Mesenchymal stem cell (in vitro differentiated cells and primary cell): ENCODE measurements around the gene TRAF2.

Source experiments
- DNase-seq: peaks from one replicate; pipeline ENCODE4 v3.0.0-alpha.2; 2013
- H2AFZ ChIP-seq: one replicate; pipeline ENCODE4 v1.6.1; 2013; ENCODE audit warnings: low read depth, mild to moderate bottlenecking, control low read depth, inconsistent platforms, low read length, moderate library complexity
- H2AK5ac ChIP-seq: 2 replicates; pipeline ENCODE4 v1.6.1; 2013; ENCODE audit warnings: low read length, moderate library complexity, mild to moderate bottlenecking, inconsistent platforms; ENCODE audit not compliant: severe bottlenecking
- H2BK120ac ChIP-seq: one replicate; pipeline ENCODE4 v1.6.1; 2013; ENCODE audit warnings: low read depth, mild to moderate bottlenecking, inconsistent platforms, low read length, moderate library complexity
- H2BK12ac ChIP-seq, 2 experiments: one replicate each; pipeline ENCODE4 v1.6.1; 2013; ENCODE audit warnings: inconsistent platforms in 2 of 2, low read length in 2 of 2, mild to moderate bottlenecking in 2 of 2, moderate library complexity in 2 of 2, control low read depth in 1 of 2
- H2BK15ac ChIP-seq: one replicate; pipeline ENCODE4 v1.6.1; 2013; ENCODE audit warnings: mild to moderate bottlenecking, low read depth, inconsistent platforms; ENCODE audit not compliant: poor library complexity, severe bottlenecking
- H2BK5ac ChIP-seq: 2 replicates; pipeline ENCODE4 v1.6.1; 2013; ENCODE audit warnings: low read depth, mild to moderate bottlenecking, low read length, control low read depth, inconsistent platforms; ENCODE audit not compliant: poor library complexity, severe bottlenecking
- H3K14ac ChIP-seq, 2 experiments: one replicate each; pipeline ENCODE4 v1.6.1; 2013; ENCODE audit warnings: inconsistent platforms in 2 of 2, low read length in 2 of 2, control low read depth in 1 of 2, mild to moderate bottlenecking in 1 of 2, moderate library complexity in 1 of 2
- H3K18ac ChIP-seq, 2 experiments: one replicate each; pipeline ENCODE4 v1.6.1; 2013; ENCODE audit warnings: inconsistent platforms in 2 of 2, low read length in 2 of 2, control low read depth in 1 of 2, low read depth in 1 of 2, mild to moderate bottlenecking in 1 of 2
- H3K23ac ChIP-seq, 2 experiments: one replicate each; pipeline ENCODE4 v1.6.1; 2013; ENCODE audit warnings: inconsistent platforms in 2 of 2, low read length in 2 of 2, mild to moderate bottlenecking in 2 of 2, moderate library complexity in 2 of 2, control low read depth in 1 of 2
- H3K27ac ChIP-seq: 2 replicates; pipeline ENCODE4 v1.5.1; 2013; ENCODE audit warnings: mild to moderate bottlenecking, moderate library complexity, low read length, control low read depth, inconsistent platforms; ENCODE audit not compliant: poor library complexity, severe bottlenecking
- H3K27me3 ChIP-seq, 2 experiments: 2 replicates each; pipeline versions ENCODE4 v1.6.1 to v1.7.0; 2013; ENCODE audit warnings: low read length in 2 of 2, mild to moderate bottlenecking in 2 of 2, moderate library complexity in 2 of 2, control low read depth in 1 of 2, inconsistent platforms in 1 of 2; ENCODE audit not compliant: control insufficient read depth in 1 of 2, insufficient read depth in 1 of 2
- H3K36me3 ChIP-seq, 2 experiments: 2 replicates each; pipeline versions ENCODE4 v1.6.1 to v1.7.0; 2013; ENCODE audit warnings: low read length in 2 of 2, control low read depth in 1 of 2, inconsistent platforms in 1 of 2, low read depth in 1 of 2, mild to moderate bottlenecking in 1 of 2; ENCODE audit not compliant: insufficient read depth in 2 of 2, control insufficient read depth in 1 of 2
- H3K4ac ChIP-seq, 2 experiments: one replicate each; pipeline ENCODE4 v1.6.1; 2013; ENCODE audit warnings: inconsistent platforms in 2 of 2, low read length in 2 of 2, mild to moderate bottlenecking in 2 of 2, moderate library complexity in 2 of 2, control low read depth in 1 of 2, low read depth in 1 of 2
- H3K4me1 ChIP-seq: 2 replicates; pipeline ENCODE4 v1.6.1; 2013; ENCODE audit warnings: low read depth, low read length, control low read depth; ENCODE audit not compliant: control insufficient read depth, insufficient read depth
- H3K4me2 ChIP-seq: 2 replicates; pipeline ENCODE4 v1.6.1; 2013; ENCODE audit warnings: low read length, mild to moderate bottlenecking, inconsistent platforms; ENCODE audit not compliant: poor library complexity, severe bottlenecking
- H3K4me3 ChIP-seq, 2 experiments: 2 replicates each; pipeline versions ENCODE4 v1.5.1 to v1.7.0; 2013; ENCODE audit warnings: low read length in 2 of 2, mild to moderate bottlenecking in 2 of 2, control low read depth in 1 of 2, low read depth in 1 of 2; ENCODE audit not compliant: insufficient read depth in 1 of 2
- H3K79me1 ChIP-seq: replicated peaks from 2 replicates; pipeline ENCODE4 v1.6.1; 2013; ENCODE audit warnings: mild to moderate bottlenecking, control low read depth, low read length, inconsistent platforms; ENCODE audit not compliant: poor library complexity, severe bottlenecking
- H3K9ac ChIP-seq: 2 replicates; pipeline ENCODE4 v1.7.0; 2013; ENCODE audit warnings: mild to moderate bottlenecking, low read length, moderate library complexity
- H3K9me3 ChIP-seq: 2 replicates; pipeline ENCODE4 v1.7.0; 2013; ENCODE audit warnings: mild to moderate bottlenecking, low read length; ENCODE audit not compliant: control insufficient read depth
- H4K8ac ChIP-seq: one replicate; pipeline ENCODE4 v1.6.1; 2013; ENCODE audit warnings: inconsistent platforms, mild to moderate bottlenecking, low read length, moderate library complexity
- H4K91ac ChIP-seq: one replicate; pipeline ENCODE4 v1.6.1; 2013; ENCODE audit warnings: mild to moderate bottlenecking, low read length, inconsistent platforms
- WGBS: methylation state at CpG from one replicate; pipeline ENCODE4 v1.1.7; 2013; ENCODE audit warnings: mixed read lengths; 5-methylcytosine and 5-hydroxymethylcytosine counted together

TRAF2 gene

DNA sequence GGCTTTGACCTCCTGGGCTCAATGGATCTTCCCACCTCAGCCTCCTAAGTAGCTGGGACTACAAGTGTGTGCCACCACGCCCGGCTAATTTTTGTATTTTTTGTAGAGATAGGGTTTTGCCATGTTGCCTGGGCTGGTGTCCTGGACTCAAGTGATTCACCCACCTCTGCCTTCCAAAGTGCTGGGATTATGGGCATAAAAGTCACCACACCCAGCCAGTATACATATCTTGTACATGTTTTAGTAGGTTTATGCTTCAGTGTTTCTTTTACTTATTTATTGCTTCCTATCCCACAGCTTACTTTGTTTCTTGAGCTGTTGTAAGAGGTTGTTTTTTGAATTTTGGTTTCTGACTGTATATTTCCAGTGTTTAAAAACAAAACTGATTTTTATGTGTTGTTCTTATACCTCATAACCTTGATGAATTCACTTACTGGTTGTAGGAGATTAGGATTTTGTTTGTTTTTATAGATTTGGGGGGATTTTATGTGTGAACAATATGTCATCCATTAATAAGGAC is 45.4 kb downstream of the TRAF2 start:
- Histone ChIP-seq H3K4me3 (no peak overlapping the region), H3K18ac (no peak overlapping the region), H3K23ac (no peak overlapping the region), H3K27ac (no peak overlapping the region), H3K9ac (peak overlapping the region; percentile 11), H2AFZ (no peak overlapping the region), H3K36me3 (peaks cover 4 to 19% of the 10 kb centered on the region in 2 experiments), H4K8ac (no peak overlapping the region), H4K91ac (no peak overlapping the region), H3K27me3 (no peaks in the 10 kb centered on the region), H3K9me3 (no peaks in the 10 kb centered on the region), H2BK12ac (no peak overlapping the region), H3K4me2 (no peak overlapping the region), H2BK5ac (no peak overlapping the region), H3K79me1 (peaks cover 11% of the 10 kb centered on the region), H2BK120ac (no peak overlapping the region), H3K4me1 (peaks cover 3% of the 10 kb centered on the region), H2BK15ac (no peak overlapping the region), H2AK5ac (no peak overlapping the region), H3K14ac (no peak overlapping the region), H3K4ac (no peak overlapping the region)
- WGBS = no CpG with 5 or more reads among the region's 2 CpGs
- DNase-seq = no peak

DNA sequence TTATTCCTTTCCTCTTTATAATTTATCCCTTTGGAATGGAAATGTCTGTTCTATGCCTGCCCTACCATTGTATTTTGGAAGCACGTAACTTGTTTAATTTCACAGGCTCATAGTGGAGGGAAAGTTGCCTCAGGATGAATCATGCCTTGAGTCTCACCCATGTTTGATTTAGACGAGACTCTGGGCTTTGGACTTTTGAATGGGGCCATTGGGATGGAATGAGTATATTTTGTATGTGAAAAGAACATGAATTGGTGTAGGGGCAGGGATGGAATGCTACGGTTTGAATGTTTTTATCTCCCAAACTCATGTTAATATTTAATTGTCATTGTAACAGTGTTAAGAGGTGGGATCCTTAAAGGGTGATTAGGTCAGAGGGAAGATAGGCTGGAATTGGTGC is 48.0 kb downstream of the TRAF2 start:
- no peak overlapping the region for H3K4ac ChIP-seq

DNA sequence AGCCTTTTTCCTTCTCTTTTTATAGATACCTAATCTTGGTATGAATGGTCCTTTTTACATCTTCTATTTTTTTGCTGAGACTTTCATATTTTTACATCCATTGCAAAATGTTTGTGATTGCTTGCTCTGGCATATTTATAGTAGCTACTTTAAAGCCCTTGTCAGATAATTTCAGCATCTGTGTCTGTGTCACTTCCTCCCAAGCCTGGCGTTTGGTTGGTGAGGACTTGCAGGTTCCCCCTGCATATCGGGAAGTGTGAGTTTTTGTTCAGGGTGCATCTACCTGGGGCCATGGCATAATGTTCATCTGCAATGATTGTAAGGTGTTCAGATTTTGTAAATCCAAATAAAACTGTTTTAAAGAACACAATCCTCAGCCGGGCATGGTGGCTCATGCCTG is 49.3 kb downstream of the TRAF2 start:
- Histone ChIP-seq H2BK5ac (no peak overlapping the region), H4K91ac (no peak overlapping the region), H3K4ac (no peak overlapping the region)

More for the DNA sequence above, 48.0 kb downstream of the TRAF2 start:
- Histone ChIP-seq H3K79me1 (peaks cover 18% of the 10 kb centered on the region), H3K9me3 (no peaks in the 10 kb centered on the region), H3K23ac (no peak overlapping the region), H2BK120ac (no peak overlapping the region), H3K14ac (no peak overlapping the region), H3K27me3 (no peaks in the 10 kb centered on the region), H4K91ac (no peak overlapping the region), H3K4me3 (no peak overlapping the region), H2AK5ac (no peak overlapping the region), H3K18ac (no peak overlapping the region), H3K4me2 (no peak overlapping the region), H4K8ac (no peak overlapping the region), H3K27ac (no peak overlapping the region), H2BK15ac (no peak overlapping the region), H2AFZ (no peak overlapping the region), H3K4me1 (no peaks in the 10 kb centered on the region), H2BK12ac (no peak overlapping the region), H3K9ac (no peak overlapping the region), H2BK5ac (no peak overlapping the region), H3K36me3 (peaks cover 4 to 17% of the 10 kb centered on the region in 2 experiments)
- WGBS = 95% methylated on average over 2 of the region's 3 CpGs
- DNase-seq = no peak

DNA sequence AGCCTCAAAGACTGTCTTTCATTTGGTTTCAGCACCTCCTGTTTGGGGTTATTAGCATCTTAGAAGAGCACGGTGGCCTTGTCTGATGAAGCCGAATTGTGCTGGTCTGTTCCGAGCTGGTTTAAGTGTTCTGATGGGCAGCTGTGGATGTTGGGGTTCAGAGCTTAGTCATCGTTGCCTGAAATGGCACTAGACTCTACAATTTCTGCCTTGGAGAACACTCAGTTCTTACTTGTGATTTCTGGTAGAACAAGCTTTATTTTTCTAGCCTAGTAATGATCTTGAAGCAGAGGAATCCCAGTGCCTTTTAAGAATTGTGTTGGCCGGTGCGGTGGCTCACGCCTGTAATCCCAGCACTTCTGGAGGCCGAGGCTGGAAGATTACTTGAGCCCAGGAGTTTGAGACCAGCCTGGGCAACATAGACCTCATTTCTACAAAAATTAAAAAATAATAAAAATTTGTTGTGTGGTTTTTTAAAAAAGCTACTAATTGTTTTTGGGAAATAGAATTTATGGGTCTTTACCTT is 50.4 kb downstream of the TRAF2 start:
- Histone ChIP-seq H4K91ac (no peak overlapping the region), H2BK120ac (no peak overlapping the region), H3K27me3 (no peaks in the 10 kb centered on the region), H3K4ac (no peak overlapping the region), H3K14ac (no peak overlapping the region), H2BK5ac (no peak overlapping the region), H4K8ac (no peak overlapping the region), H3K4me1 (peaks cover 2% of the 10 kb centered on the region), H3K27ac (no peak overlapping the region), H3K9ac (no peak overlapping the region), H3K23ac (no peak overlapping the region), H3K4me2 (no peak overlapping the region), H3K79me1 (peaks cover 34% of the 10 kb centered on the region), H2AFZ (no peak overlapping the region), H2AK5ac (no peak overlapping the region), H3K36me3 (peaks cover 28 to 41% of the 10 kb centered on the region in 2 experiments), H3K9me3 (no peaks in the 10 kb centered on the region), H3K18ac (no peak overlapping the region), H2BK12ac (no peak overlapping the region), H3K4me3 (no peak overlapping the region), H2BK15ac (no peak overlapping the region)
- no peak for DNase-seq
- WGBS = 94% methylated on average over 7 of the region's 8 CpGs

More for the DNA sequence above, 49.3 kb downstream of the TRAF2 start:
- H3K18ac ChIP-seq = no peak overlapping the region
- H3K9me3 ChIP-seq = no peaks in the 10 kb centered on the region
- H4K8ac ChIP-seq = no peak overlapping the region
- H3K27me3 ChIP-seq = no peaks in the 10 kb centered on the region
- H3K79me1 ChIP-seq = peaks cover 28% of the 10 kb centered on the region
- no peak overlapping the region for H2BK15ac ChIP-seq
- no peak overlapping the region for H3K4me3 ChIP-seq
- H2BK120ac ChIP-seq = no peak overlapping the region
- H3K36me3 ChIP-seq = peaks cover 18 to 31% of the 10 kb centered on the region in 2 experiments
- H2BK12ac ChIP-seq = no peak overlapping the region
- H2AK5ac ChIP-seq = no peak overlapping the region
- WGBS = 94% methylated on average over 3 of the region's 3 CpGs
- no peak overlapping the region for H3K4me2 ChIP-seq
- no peak overlapping the region for H3K14ac ChIP-seq
- H3K9ac ChIP-seq = no peak overlapping the region
- no peak overlapping the region for H2AFZ ChIP-seq
- H3K27ac ChIP-seq = no peak overlapping the region
- H3K23ac ChIP-seq = no peak overlapping the region
- no peak for DNase-seq
- H3K4me1 ChIP-seq = peaks cover 2% of the 10 kb centered on the region
